H1 (cell line): Measurements from ENCODE around the gene HARS2. TPM values are rescaled to one million over a fixed set of nuclear protein-coding genes. Genes with fewer than 3 reads are reported as not detected.

Experiments
- CTCF ChIA-PET: fragments of 300-600 bp; sonication (Branson Sonifier 250); formaldehyde crosslinking; loops from one replicate; lab custom pipeline; 2021; ENCODE audit not compliant: partially characterized antibody; lab: Charles Lee
- POLR2A ChIA-PET: fragments of 300-600 bp; sonication (Branson Sonifier 250); formaldehyde crosslinking; loops from one replicate; lab custom pipeline; 2021; ENCODE audit warnings: inconsistent platforms; ENCODE audit not compliant: partially characterized antibody; lab: Charles Lee
- DNase-seq, 2 experiments: peaks; one replicate each; pipeline versions ENCODE4 v3.0.0 to v3.0.0-alpha.2; 2010 to 2022; ENCODE audit warnings: low spot score in 2 of 2, low read depth in 1 of 2, mixed read lengths in 1 of 2
- FAIRE-seq: peaks from 2 replicates; lab custom pipeline; 2011; peaks lifted over from hg19 to GRCh38; lab: Jason Lieb, UNC
- H2AFZ ChIP-seq: 2 replicates; pipeline ENCODE4 v1.8.1; 2012; ENCODE audit warnings: low read length, inconsistent platforms
- H2AK5ac ChIP-seq: 2 replicates; pipeline ENCODE4 v1.6.1; 2013; ENCODE audit warnings: low read depth, low read length
- H2BK120ac ChIP-seq: replicated peaks from 2 replicates; pipeline ENCODE3; 2013; ENCODE audit warnings: low read depth, low read length, inconsistent platforms
- H2BK12ac ChIP-seq: 2 replicates; pipeline ENCODE4 v1.6.1; 2013; ENCODE audit warnings: low read depth, low read length
- H2BK15ac ChIP-seq: 2 replicates; pipeline ENCODE4 v1.6.1; 2013; ENCODE audit warnings: low read length
- H2BK20ac ChIP-seq: 2 replicates; pipeline ENCODE4 v1.6.1; 2013; ENCODE audit warnings: low read length
- H2BK5ac ChIP-seq: 2 replicates; pipeline ENCODE4 v1.6.1; 2013; ENCODE audit warnings: low read depth, low read length
- H3K14ac ChIP-seq: 2 replicates; pipeline ENCODE4 v1.6.1; 2013; ENCODE audit warnings: inconsistent platforms; ENCODE audit not compliant: insufficient read length
- H3K18ac ChIP-seq: 2 replicates; pipeline ENCODE4 v1.6.1; 2013; ENCODE audit warnings: low read length; ENCODE audit errors: extremely low read depth
- H3K23ac ChIP-seq: 2 replicates; pipeline ENCODE4 v1.6.1; 2013; ENCODE audit warnings: inconsistent platforms; ENCODE audit not compliant: insufficient read length
- H3K23me2 ChIP-seq: 2 replicates; pipeline ENCODE4 v1.6.1; 2013; ENCODE audit warnings: low read depth, low read length
- H3K27ac ChIP-seq: 2 replicates; pipeline ENCODE4 v1.6.1; 2011; ENCODE audit warnings: low read depth, low read length, inconsistent platforms
- H3K27me3 ChIP-seq, 4 experiments: replicated peaks in 1 of 4; 1 replicate in 1 of 4; 2 replicates in 3 of 4; pipeline versions ENCODE4 v1.6.1 to v1.8.1; 2011 to 2013; ENCODE audit warnings: low read length in 3 of 4, mild to moderate bottlenecking in 3 of 4, inconsistent platforms in 2 of 4, mixed read lengths in 2 of 4, moderate library complexity in 1 of 4; ENCODE audit not compliant: control insufficient read depth in 3 of 4, insufficient read depth in 3 of 4; ENCODE audit errors: extremely low read depth in 1 of 4
- H3K36me3 ChIP-seq, 4 experiments: 2 replicates each; pipeline versions ENCODE4 v1.6.1 to v1.8.1; 2011 to 2013; ENCODE audit warnings: mild to moderate bottlenecking in 4 of 4, low read length in 3 of 4, moderate library complexity in 2 of 4, control low read depth in 1 of 4, inconsistent platforms in 1 of 4; ENCODE audit not compliant: insufficient read depth in 4 of 4, control insufficient read depth in 2 of 4
- H3K4ac ChIP-seq: replicated peaks from 2 replicates; pipeline ENCODE3; 2013; ENCODE audit warnings: low read length, low read depth, mixed read lengths, inconsistent platforms; ENCODE audit not compliant: insufficient read length
- H3K4me1 ChIP-seq, 4 experiments: replicated peaks in 1 of 4; 1 replicate in 1 of 4; 2 replicates in 3 of 4; pipeline versions ENCODE4 v1.6.1 to v1.8.1; 2011 to 2013; ENCODE audit warnings: low read length in 3 of 4, inconsistent platforms in 2 of 4, mixed read lengths in 1 of 4; ENCODE audit not compliant: insufficient read depth in 4 of 4, control insufficient read depth in 3 of 4
- H3K4me2 ChIP-seq, 2 experiments: 2 replicates each; pipeline versions ENCODE4 v1.6.1 to v1.8.1; 2011 to 2013; ENCODE audit warnings: low read depth in 2 of 2, low read length in 2 of 2, control low read depth in 1 of 2, inconsistent platforms in 1 of 2, mild to moderate bottlenecking in 1 of 2; ENCODE audit not compliant: insufficient read depth in 1 of 2
- H3K4me3 ChIP-seq, 4 experiments: fragments of 200-600, 300-600 bp in 1 of 4; sonication (generic), shearing (Covaris generic), sonication (Bioruptor Twin) in 1 of 4; 2 replicates each; pipeline versions ENCODE4 v1.5.1 to v1.8.1; 2011 to 2016; ENCODE audit warnings: low read length in 4 of 4, low read depth in 3 of 4, control low read depth in 2 of 4, inconsistent platforms in 2 of 4, mild to moderate bottlenecking in 2 of 4, mixed read lengths in 1 of 4, moderate library complexity in 1 of 4; ENCODE audit not compliant: insufficient read depth in 2 of 4; ENCODE audit errors: extremely low read depth in 1 of 4
- H3K56ac ChIP-seq: replicated peaks from 2 replicates; pipeline ENCODE3; 2013; ENCODE audit warnings: low read depth, mild to moderate bottlenecking, mixed read lengths, low read length, inconsistent platforms; ENCODE audit not compliant: insufficient read length
- H3K79me1 ChIP-seq: 2 replicates; pipeline ENCODE4 v1.6.1; 2013; ENCODE audit warnings: low read depth, low read length, control low read depth
- H3K79me2 ChIP-seq, 2 experiments: 2 replicates each; pipeline versions ENCODE4 v1.6.1 to v1.8.1; 2012 to 2013; ENCODE audit warnings: low read length in 2 of 2, mild to moderate bottlenecking in 2 of 2, inconsistent platforms in 1 of 2; ENCODE audit not compliant: insufficient read depth in 2 of 2, control insufficient read depth in 1 of 2
- H3K9ac ChIP-seq, 4 experiments: replicated peaks in 1 of 4; 1 replicate in 1 of 4; 2 replicates in 3 of 4; pipeline versions ENCODE4 v1.6.1 to v1.8.1; 2011 to 2013; ENCODE audit warnings: low read depth in 3 of 4, low read length in 3 of 4, control low read depth in 2 of 4, mild to moderate bottlenecking in 2 of 4, moderate library complexity in 2 of 4, inconsistent platforms in 1 of 4; ENCODE audit errors: extremely low read depth in 1 of 4
- H3K9me3 ChIP-seq, 2 experiments: 2 replicates each; pipeline versions ENCODE4 v1.6.1 to v1.8.1; 2012 to 2013; ENCODE audit warnings: mild to moderate bottlenecking in 2 of 2, moderate library complexity in 2 of 2, control low read depth in 1 of 2, inconsistent platforms in 1 of 2, low read depth in 1 of 2, low read length in 1 of 2, mixed read lengths in 1 of 2; ENCODE audit not compliant: insufficient read depth in 2 of 2
- H4K20me1 ChIP-seq, 2 experiments: replicated peaks in 1 of 2; 2 replicates each; pipeline versions ENCODE3 to v1.8.1; 2011 to 2013; ENCODE audit warnings: inconsistent platforms in 2 of 2, low read length in 2 of 2, mild to moderate bottlenecking in 1 of 2; ENCODE audit not compliant: insufficient read depth in 2 of 2, control insufficient read depth in 1 of 2
- H4K5ac ChIP-seq: 2 replicates; pipeline ENCODE4 v1.6.1; 2013; ENCODE audit warnings: low read length, low read depth, mixed read lengths, inconsistent platforms; ENCODE audit not compliant: insufficient read length
- H4K8ac ChIP-seq: 2 replicates; pipeline ENCODE4 v1.8.0; 2013; ENCODE audit warnings: mild to moderate bottlenecking, moderate library complexity, low read length, inconsistent platforms; ENCODE audit not compliant: insufficient read depth; ENCODE audit errors: extremely low read depth
- H4K91ac ChIP-seq: replicated peaks from 2 replicates; pipeline ENCODE3; 2013; ENCODE audit warnings: low read length, mixed read lengths, inconsistent platforms; ENCODE audit not compliant: insufficient read length
- BACH1 ChIP-seq: IDR thresholded peaks from 2 replicates; pipeline ENCODE4 v1.6.1; 2012; ENCODE audit warnings: low read length, improper control_type of control experiment
- BCL11A ChIP-seq, 2 experiments: IDR thresholded peaks; one replicate each; pipeline ENCODE4 v1.6.1; 2011; ENCODE audit warnings: low read depth in 2 of 2, low read length in 2 of 2, mild to moderate bottlenecking in 2 of 2
- CBX8 ChIP-seq: fragments of 300-800, 300-1000 bp; sonication (generic); IDR thresholded peaks from 2 replicates; pipeline ENCODE4 v1.7.1; 2016; ENCODE audit warnings: low read depth, low read length, borderline replicate concordance
- CEBPB ChIP-seq: IDR thresholded peaks from 2 replicates; pipeline ENCODE4 v1.6.1; 2012; ENCODE audit warnings: low read depth, low read length
- CHD1 ChIP-seq: IDR thresholded peaks from 2 replicates; pipeline ENCODE4 v1.6.1; 2012; ENCODE audit warnings: low read depth, low read length, improper control_type of control experiment
- CTBP2 ChIP-seq: IDR thresholded peaks from 2 replicates; pipeline ENCODE4 v1.7.0; 2011; ENCODE audit warnings: borderline replicate concordance, mild to moderate bottlenecking, moderate library complexity, mixed read lengths, low read length; ENCODE audit not compliant: insufficient read depth, insufficient read length
- EGR1 ChIP-seq: IDR thresholded peaks from 2 replicates; pipeline ENCODE4 v1.6.1; 2011; ENCODE audit warnings: low read depth, low read length, borderline replicate concordance
- KDM4A ChIP-seq: IDR thresholded peaks from one replicate; pipeline ENCODE4 v1.7.1; 2012; ENCODE audit warnings: low read depth, mild to moderate bottlenecking, moderate library complexity, low read length, inconsistent platforms; ENCODE audit not compliant: severe bottlenecking
- NRF1 ChIP-seq: IDR thresholded peaks from 2 replicates; pipeline ENCODE4 v1.6.1; 2011; ENCODE audit warnings: mild to moderate bottlenecking, low read depth, low read length, improper control_type of control experiment
- RNF2 ChIP-seq: fragments of 200-900, 300-1000 bp; sonication (generic); IDR thresholded peaks from 2 replicates; pipeline ENCODE4 v1.7.1; 2016; ENCODE audit warnings: borderline replicate concordance, low read depth, mild to moderate bottlenecking, antibody characterized with exemption, low read length; ENCODE audit not compliant: poor library complexity, severe bottlenecking; ENCODE audit errors: missing control alignments
- SIN3A ChIP-seq, 2 experiments: IDR thresholded peaks in 1 of 2; conservative IDR thresholded peaks in 1 of 2; 2 replicates each; pipeline ENCODE4 v1.6.1; 2011 to 2012; ENCODE audit warnings: low read length in 2 of 2, improper control_type of control experiment in 1 of 2, low read depth in 1 of 2, mild to moderate bottlenecking in 1 of 2
- WGBS, 2 experiments: shearing (Covaris generic) in 1 of 2; methylation state at CpG; one replicate each; pipeline versions ENCODE4 v1.1.6 to v1.1.7; 2013 to 2015; ENCODE audit warnings: low lambda C conversion rate in 2 of 2, mixed read lengths in 2 of 2, inconsistent platforms in 1 of 2, low coverage in 1 of 2, missing lambda C conversion rate in 1 of 2; ENCODE audit not compliant: insufficient replicate concordance in 2 of 2, insufficient coverage in 1 of 2, insufficient read length in 1 of 2; ENCODE audit errors: extremely low coverage in 1 of 2, missing lambda C conversion rate in 1 of 2; 5-methylcytosine and 5-hydroxymethylcytosine counted together
- polyA plus RNA-seq, 7 experiments: library from polyadenylated mRNA; depleted of rRNA in 3 of 7; stranded (reverse) in 5 of 7; unstranded in 2 of 7; fragments of >200 nt in 5 of 7; fragments of 200-250 nt in 2 of 7; gene quantifications; 1 replicate in 5 of 7; 2 replicates in 1 of 7; 4 replicates in 1 of 7; pipeline versions ENCODE4 v1.2.1 to v1.2.3, GENCODE V29; 2011 to 2013; ENCODE audit warnings: missing spikeins in 2 of 7, mixed read lengths in 2 of 7
- total RNA-seq: library from RNA; stranded (reverse); fragmentation: NEBNext Ultra II Directional; extraction: Animal tissue kit (Norgen Biotek cat#: 25700); gene quantifications from 2 replicates; pipeline ENCODE4 v1.2.1, GENCODE V29; 2021

Gene HARS2
- total and polyA plus RNA-seq, 2 of the 8 experiments (the other 6 are each of a cell fraction or from before 2014, with no cell fraction given) = 16.1 to 23.1 TPM

DNA sequence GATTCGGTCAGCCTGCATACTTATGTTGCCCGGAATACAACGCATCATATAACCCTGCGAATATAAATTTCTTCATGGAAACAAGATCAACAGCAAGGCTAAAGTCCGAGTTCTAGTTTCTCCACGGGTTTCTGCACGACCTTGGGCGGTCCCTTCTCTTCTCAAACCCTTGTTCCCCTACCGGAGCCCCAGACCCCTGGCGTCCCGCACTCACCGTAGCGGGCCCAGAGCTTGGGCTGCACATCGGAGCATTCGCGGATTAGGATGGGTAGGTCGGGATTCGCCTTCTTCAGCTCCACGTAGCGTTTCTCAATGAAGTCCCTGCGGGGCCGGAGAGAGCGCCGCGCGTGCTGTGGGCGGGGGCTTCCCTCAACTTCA is 44.2 kb upstream of the HARS2 start:
- Histone ChIP-seq H3K4me2 (peak overlapping the region; percentile 80 to 81), H4K5ac (no peak overlapping the region), H3K36me3 (peaks cover 12 to 42% (median 32%) of the 10 kb centered on the region in 4 experiments), H2BK120ac (no peak overlapping the region), H2AFZ (no peak overlapping the region), H3K79me2 (peaks cover 5 to 18% of the 10 kb centered on the region in 2 experiments; a peak in 3 of 4 replicates), H3K4me1 (peaks cover 0 to 4% (median 0%) of the 10 kb centered on the region in 4 experiments; a peak in 2 of 7 replicates), H3K18ac (no peak overlapping the region), H3K9me3 (no peaks in the 10 kb centered on the region), H4K8ac (peak overlapping the region; percentile 90; the same call in 1 of the 2 replicates), H3K79me1 (no peaks in the 10 kb centered on the region), H3K27me3 (no peaks in the 10 kb centered on the region), H3K27ac (peak overlapping the region; percentile 26; the same call in 1 of the 2 replicates), H3K4ac (no peak overlapping the region), H3K23me2 (peaks cover 5% of the 10 kb centered on the region; the same call in 1 of the 2 replicates), H4K20me1 (peaks cover 0 to 4% of the 10 kb centered on the region in 2 experiments), H2BK20ac (no peak overlapping the region), H3K14ac (no peak overlapping the region), H3K4me3 (peak overlapping the region; percentile 63 to 86 (median 78)), H2BK15ac (no peak overlapping the region), H3K56ac (peak overlapping the region; percentile 22), H2BK5ac (no peak overlapping the region), H3K9ac (peak overlapping the region; percentile 65 to 86 (median 78)), H2BK12ac (no peak overlapping the region), H3K23ac (no peak overlapping the region), H2AK5ac (no peak overlapping the region), H4K91ac (no peak overlapping the region)
- FAIRE-seq (no peak), DNase-seq (no peak)
- WGBS, 2 experiments = 8% methylated on average over 27 of the region's 27 CpGs; no CpG with 5 or more reads in 1 of the 2 experiments
- ChIA-PET CTCF (interaction anchor here (0.8 to 1.6 kb wide), 12 partner anchors 8 to 403 kb away, joined by 3 to 6 read pairs (median 4); partner anchors contain the start of genes HARS1 and HARS2), POLR2A (interaction anchor here (0.7 to 7.9 kb wide), 32 partner anchors 8 to 477 kb away, joined by 3 to 87 read pairs (median 5); partner anchors contain the start of genes APBB3, DND1, EIF4EBP3 and HARS1)
- TF ChIP-seq CEBPB = no peak
- TF ChIP-seq CHD1 = no peak
- no peak for TF ChIP-seq EGR1
- TF ChIP-seq KDM4A = no peak
- TF ChIP-seq BCL11A (IDR thresholded peaks at IDR 0.05; ENCODE audit: low read depth in 2 of 2, low read length in 2 of 2) = no peak
- TF ChIP-seq CBX8 = no peak
- no peak for TF ChIP-seq NRF1
- TF ChIP-seq SIN3A (conservative IDR thresholded peaks at IDR 0.05 in 1 of 2, IDR thresholded peaks at IDR 0.05 in 1 of 2; ENCODE audit: low read depth in 1 of 2, low read length in 2 of 2) = no peak
- no peak for TF ChIP-seq BACH1
- TF ChIP-seq RNF2 = no peak
- no peak for TF ChIP-seq CTBP2
